Hepatocyte (in vitro differentiated cells): Measurements from ENCODE around the gene TRMT44.

Experiments used
- EZH2 ChIP-seq: fragments of 200-600 bp; sonication (generic); IDR thresholded peaks from 2 replicates; pipeline ENCODE4 v1.6.1; 2016; ENCODE audit warnings: antibody characterized with exemption, mild to moderate bottlenecking, borderline replicate concordance
- TF ChIP-seq, protein P1 (sequence below): fragments of 200-600 bp; sonication (generic); IDR thresholded peaks from 2 replicates; pipeline ENCODE4 v1.5.1; 2016; ENCODE audit warnings: antibody characterized with exemption, mild to moderate bottlenecking; ENCODE audit not compliant: poor library complexity

GRCh38 chr4:8407756-8408155 lies 32.8 kb upstream of the TRMT44 start:
- TF ChIP-seq, protein P1, sequence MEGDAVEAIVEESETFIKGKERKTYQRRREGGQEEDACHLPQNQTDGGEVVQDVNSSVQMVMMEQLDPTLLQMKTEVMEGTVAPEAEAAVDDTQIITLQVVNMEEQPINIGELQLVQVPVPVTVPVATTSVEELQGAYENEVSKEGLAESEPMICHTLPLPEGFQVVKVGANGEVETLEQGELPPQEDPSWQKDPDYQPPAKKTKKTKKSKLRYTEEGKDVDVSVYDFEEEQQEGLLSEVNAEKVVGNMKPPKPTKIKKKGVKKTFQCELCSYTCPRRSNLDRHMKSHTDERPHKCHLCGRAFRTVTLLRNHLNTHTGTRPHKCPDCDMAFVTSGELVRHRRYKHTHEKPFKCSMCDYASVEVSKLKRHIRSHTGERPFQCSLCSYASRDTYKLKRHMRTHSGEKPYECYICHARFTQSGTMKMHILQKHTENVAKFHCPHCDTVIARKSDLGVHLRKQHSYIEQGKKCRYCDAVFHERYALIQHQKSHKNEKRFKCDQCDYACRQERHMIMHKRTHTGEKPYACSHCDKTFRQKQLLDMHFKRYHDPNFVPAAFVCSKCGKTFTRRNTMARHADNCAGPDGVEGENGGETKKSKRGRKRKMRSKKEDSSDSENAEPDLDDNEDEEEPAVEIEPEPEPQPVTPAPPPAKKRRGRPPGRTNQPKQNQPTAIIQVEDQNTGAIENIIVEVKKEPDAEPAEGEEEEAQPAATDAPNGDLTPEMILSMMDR, result no peak
- TF ChIP-seq EZH2, result no peak
